GM23338 (cell line): ENCODE data around the gene CFP. TPM values are rescaled to one million over a fixed set of nuclear protein-coding genes. Genes with fewer than 3 reads are reported as not detected.

ENCODE experiments used
- ATAC-seq: fragments of 200-7000 bp; cut with Tn5 transposase; 3 replicates; pipeline ENCODE4 v1.9.1; 2020
- DNase-seq: peaks from one replicate; pipeline ENCODE4 v3.0.0-alpha.2; 2015; ENCODE audit warnings: low spot score
- H2AFZ ChIP-seq: fragments of 200-600 bp; sonication (generic); 2 replicates; pipeline ENCODE4 v1.8.0; 2016; ENCODE audit warnings: antibody characterized with exemption, mild to moderate bottlenecking, moderate library complexity
- H3F3A ChIP-seq: fragments of 200-600 bp; sonication (generic); replicated peaks from 2 replicates; pipeline ENCODE4 v1.8.0; 2017; ENCODE audit warnings: antibody characterized with exemption, mixed run types, low read depth
- H3K27ac ChIP-seq: fragments of 200-600 bp; sonication (generic); 2 replicates; pipeline ENCODE4 v1.6.1; 2016; ENCODE audit warnings: low read depth
- H3K27me3 ChIP-seq: fragments of 200-600 bp; sonication (generic); 2 replicates; pipeline ENCODE4 v1.8.0; 2016; ENCODE audit warnings: mild to moderate bottlenecking, mixed run types, moderate library complexity; ENCODE audit not compliant: insufficient read depth
- H3K36me3 ChIP-seq: fragments of 200-600 bp; sonication (generic); 2 replicates; pipeline ENCODE4 v1.8.0; 2016; ENCODE audit warnings: mild to moderate bottlenecking; ENCODE audit not compliant: insufficient read depth
- H3K4me1 ChIP-seq: fragments of 200-600 bp; sonication (generic); 2 replicates; pipeline ENCODE4 v1.8.0; 2016; ENCODE audit warnings: mild to moderate bottlenecking, moderate library complexity; ENCODE audit not compliant: insufficient read depth
- H3K4me2 ChIP-seq: fragments of 200-600 bp; sonication (generic); 2 replicates; pipeline ENCODE4 v1.7.1; 2017; ENCODE audit warnings: mixed run types
- H3K4me3 ChIP-seq: fragments of 200-600 bp; sonication (generic); 2 replicates; pipeline ENCODE4 v1.6.1; 2016; ENCODE audit warnings: mixed run types
- H3K79me2 ChIP-seq: fragments of 200-600 bp; sonication (generic); replicated peaks from 2 replicates; pipeline ENCODE4 v1.8.0; 2017; ENCODE audit warnings: mild to moderate bottlenecking; ENCODE audit not compliant: insufficient read depth
- H3K9me2 ChIP-seq: fragments of 200-600 bp; sonication (generic); 2 replicates; pipeline ENCODE4 v1.8.0; 2017; ENCODE audit not compliant: insufficient read depth
- H4K20me1 ChIP-seq: fragments of 200-600 bp; sonication (generic); replicated peaks from 2 replicates; pipeline ENCODE4 v1.8.0; 2017; ENCODE audit warnings: mild to moderate bottlenecking; ENCODE audit not compliant: insufficient read depth
- H3K27ac Mint-ChIP-seq: 2 replicates; pipeline ENCODE4 v1.8.0; 2020; ENCODE audit warnings: inconsistent platforms, mild to moderate bottlenecking, moderate library complexity, mixed read lengths
- H3K27me3 Mint-ChIP-seq: 3 replicates; pipeline ENCODE4 v1.8.0; 2022; ENCODE audit warnings: low read depth, mild to moderate bottlenecking, moderate library complexity, mixed read lengths, inconsistent platforms; ENCODE audit not compliant: insufficient read depth, poor library complexity
- H3K36me3 Mint-ChIP-seq: 3 replicates; pipeline ENCODE4 v1.8.0; 2021; ENCODE audit warnings: low read depth, mild to moderate bottlenecking, inconsistent platforms, moderate library complexity, mixed read lengths
- H3K4me1 Mint-ChIP-seq: 3 replicates; pipeline ENCODE4 v1.8.0; 2020; ENCODE audit warnings: mild to moderate bottlenecking, inconsistent platforms, mixed read lengths
- H3K4me3 Mint-ChIP-seq: 3 replicates; pipeline ENCODE4 v1.8.0; 2021; ENCODE audit warnings: moderate library complexity, mild to moderate bottlenecking, inconsistent platforms, mixed read lengths
- H3K9me3 Mint-ChIP-seq: 3 replicates; pipeline ENCODE4 v1.8.0; 2020; ENCODE audit warnings: moderate library complexity, mild to moderate bottlenecking, inconsistent platforms, mixed read lengths
- CREB1 ChIP-seq: fragments of 250-450 bp; sonication (Bioruptor Pico); IDR thresholded peaks from 2 replicates; pipeline ENCODE4 v1.5.0; 2020; ENCODE audit warnings: low read depth, mild to moderate bottlenecking, moderate library complexity
- EZH2 ChIP-seq: fragments of 200-600 bp; sonication (generic); IDR thresholded peaks from one replicate; pipeline ENCODE4 v1.8.0; 2017; ENCODE audit warnings: antibody characterized with exemption, mild to moderate bottlenecking, low read depth; ENCODE audit not compliant: unreplicated experiment
- JUNB ChIP-seq: IDR thresholded peaks from one replicate; pipeline ENCODE4 v1.6.1; 2016; ENCODE audit warnings: antibody characterized with exemption; ENCODE audit not compliant: unreplicated experiment
- POLR2AphosphoS5 ChIP-seq: IDR thresholded peaks from 2 replicates; pipeline ENCODE4 v1.6.1; 2016; ENCODE audit warnings: antibody characterized with exemption, low read depth
- REST ChIP-seq: IDR thresholded peaks from one replicate; pipeline ENCODE4 v1.6.1; 2018; ENCODE audit warnings: antibody characterized with exemption; ENCODE audit not compliant: unreplicated experiment
- STAT1 ChIP-seq: IDR thresholded peaks from one replicate; pipeline ENCODE4 v1.6.1; 2016; ENCODE audit warnings: antibody characterized with exemption; ENCODE audit not compliant: unreplicated experiment
- ZNF462 ChIP-seq: fragments of 250-450 bp; sonication (Bioruptor Pico); IDR thresholded peaks from 2 replicates; pipeline ENCODE4 v1.5.0; 2020; ENCODE audit warnings: mild to moderate bottlenecking, moderate library complexity
- polyA plus RNA-seq: library from polyadenylated mRNA; unstranded; fragments of >200 nt; fragmentation: Nextera tagmentation; extraction: Ambion mirVana; gene quantifications from 2 replicates; pipeline ENCODE4 v1.2.1, GENCODE V29; 2016
- total RNA-seq: library from RNA; depleted of rRNA; stranded (reverse); fragments of >200 nt; shearing (Covaris generic); gene quantifications from 2 replicates; pipeline ENCODE4 v1.2.3, GENCODE V29; 2014

Gene CFP
- total and polyA plus RNA-seq, 2 experiments from 2014 or later, result 2.1 to 2.2 TPM

GRCh38 chrX:47625365-47625764 is 4.4 kb downstream of the CFP start (continued):
- TF ChIP-seq ZNF462 (CRISPR knock-in tag) (no peak), EZH2 (no peak), CREB1 (no peak), POLR2AphosphoS5 (no peak), STAT1 (no peak), JUNB (no peak)

- Histone ChIP-seq H3K79me2 (no peaks in the 10 kb centered on the region), H4K20me1 (no peaks in the 10 kb centered on the region), H3F3A (no peaks in the 10 kb centered on the region), H3K27me3 (no peaks in the 10 kb centered on the region), H3K4me3 (peak overlapping the region; percentile 48), H3K4me1 (no peaks in the 10 kb centered on the region), H2AFZ (peak overlapping the region; percentile 40; the same call in 1 of the 2 replicates), H3K27ac (no peak overlapping the region), H3K9me2 (no peaks in the 10 kb centered on the region), H3K36me3 (no peaks in the 10 kb centered on the region), H3K4me2 (peak overlapping the region; percentile 72)
- Mint-ChIP-seq H3K27ac (peak overlapping the region; percentile 90), H3K36me3 (no peaks in the 10 kb centered on the region), H3K4me3 (peak overlapping the region; percentile 74), H3K9me3 (no peaks in the 10 kb centered on the region), H3K4me1 (peaks cover 25% of the 10 kb centered on the region), H3K27me3 (peaks cover 10% of the 10 kb centered on the region)
- ATAC-seq, result peak; percentile 88
- peak; percentile 43; the same call in 1 of the 2 replicates for TF ChIP-seq POLR2AphosphoS5
- TF ChIP-seq REST, result no peak
- DNase-seq, result peak; percentile 90
These were observed 6.1 kb downstream of the CFP start for GRCh38 chrX:47623540-47624027.
